Neural crest cell (in vitro differentiated cells): ENCODE results near the gene FRMD4A. TPM values are rescaled to one million over a fixed set of nuclear protein-coding genes. Genes with fewer than 3 reads are reported as not detected.

Source experiments
- DNase-seq: peaks from one replicate; pipeline ENCODE4 v3.0.0; 2021; ENCODE audit warnings: low read depth, mixed read lengths, low spot score
- H3K27ac Mint-ChIP-seq: one replicate; pipeline ENCODE4 v1.8.0; 2021; ENCODE audit warnings: mild to moderate bottlenecking, mixed read lengths; ENCODE audit not compliant: unreplicated experiment
- H3K27me3 Mint-ChIP-seq: 2 replicates; pipeline ENCODE4 v1.8.0; 2021; ENCODE audit warnings: low read depth, mild to moderate bottlenecking, mixed read lengths
- H3K36me3 Mint-ChIP-seq: 2 replicates; pipeline ENCODE4 v1.8.0; 2021; ENCODE audit warnings: low read depth, mild to moderate bottlenecking, mixed read lengths
- H3K4me1 Mint-ChIP-seq: 2 replicates; pipeline ENCODE4 v1.8.0; 2021; ENCODE audit warnings: mixed read lengths
- H3K4me3 Mint-ChIP-seq: one replicate; pipeline ENCODE4 v1.8.0; 2021; ENCODE audit warnings: mild to moderate bottlenecking, mixed read lengths
- H3K9me3 Mint-ChIP-seq: 2 replicates; pipeline ENCODE4 v1.8.0; 2021; ENCODE audit warnings: mixed read lengths
- total RNA-seq: library from RNA; stranded (reverse); gene quantifications from 2 replicates; pipeline ENCODE4 v1.2.1, GENCODE V29; 2021
- TF ChIP-seq, protein P1 (sequence below): fragments of 200-600 bp; sonication (generic); conservative IDR thresholded peaks from 2 replicates; pipeline ENCODE4 v1.5.0; 2021; ENCODE audit warnings: antibody characterized with exemption, mild to moderate bottlenecking

The FRMD4A gene
- total RNA-seq, 1 donor from 2014 or later = 65.3 TPM

DNA sequence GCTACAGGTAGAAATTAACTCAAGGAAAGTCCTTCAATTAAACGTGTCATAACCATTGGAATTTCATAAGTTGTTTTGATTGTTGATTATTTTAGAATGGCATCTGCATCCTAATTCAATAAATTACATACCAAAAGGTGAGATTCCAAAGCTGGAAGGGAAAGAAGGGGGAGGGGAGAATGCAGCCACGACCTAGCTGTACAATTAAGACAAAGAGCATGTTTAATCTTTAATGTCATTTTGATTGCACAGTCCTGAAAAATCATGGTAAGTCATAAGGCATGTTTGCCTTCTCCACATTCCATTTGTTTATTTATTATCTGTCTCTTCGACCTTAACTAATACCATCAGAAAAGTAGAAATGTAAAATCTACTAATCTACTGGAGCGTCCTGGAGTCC is 358.1 kb downstream of the FRMD4A start:
- Mint-ChIP-seq H3K9me3 (no peaks in the 10 kb centered on the region), H3K4me1 (peaks cover 3% of the 10 kb centered on the region), H3K27me3 (no peaks in the 10 kb centered on the region), H3K27ac (no peak overlapping the region), H3K4me3 (no peak overlapping the region), H3K36me3 (no peaks in the 10 kb centered on the region)
- DNase-seq = no peak
- TF ChIP-seq, protein P1, sequence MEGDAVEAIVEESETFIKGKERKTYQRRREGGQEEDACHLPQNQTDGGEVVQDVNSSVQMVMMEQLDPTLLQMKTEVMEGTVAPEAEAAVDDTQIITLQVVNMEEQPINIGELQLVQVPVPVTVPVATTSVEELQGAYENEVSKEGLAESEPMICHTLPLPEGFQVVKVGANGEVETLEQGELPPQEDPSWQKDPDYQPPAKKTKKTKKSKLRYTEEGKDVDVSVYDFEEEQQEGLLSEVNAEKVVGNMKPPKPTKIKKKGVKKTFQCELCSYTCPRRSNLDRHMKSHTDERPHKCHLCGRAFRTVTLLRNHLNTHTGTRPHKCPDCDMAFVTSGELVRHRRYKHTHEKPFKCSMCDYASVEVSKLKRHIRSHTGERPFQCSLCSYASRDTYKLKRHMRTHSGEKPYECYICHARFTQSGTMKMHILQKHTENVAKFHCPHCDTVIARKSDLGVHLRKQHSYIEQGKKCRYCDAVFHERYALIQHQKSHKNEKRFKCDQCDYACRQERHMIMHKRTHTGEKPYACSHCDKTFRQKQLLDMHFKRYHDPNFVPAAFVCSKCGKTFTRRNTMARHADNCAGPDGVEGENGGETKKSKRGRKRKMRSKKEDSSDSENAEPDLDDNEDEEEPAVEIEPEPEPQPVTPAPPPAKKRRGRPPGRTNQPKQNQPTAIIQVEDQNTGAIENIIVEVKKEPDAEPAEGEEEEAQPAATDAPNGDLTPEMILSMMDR = no peak

DNA sequence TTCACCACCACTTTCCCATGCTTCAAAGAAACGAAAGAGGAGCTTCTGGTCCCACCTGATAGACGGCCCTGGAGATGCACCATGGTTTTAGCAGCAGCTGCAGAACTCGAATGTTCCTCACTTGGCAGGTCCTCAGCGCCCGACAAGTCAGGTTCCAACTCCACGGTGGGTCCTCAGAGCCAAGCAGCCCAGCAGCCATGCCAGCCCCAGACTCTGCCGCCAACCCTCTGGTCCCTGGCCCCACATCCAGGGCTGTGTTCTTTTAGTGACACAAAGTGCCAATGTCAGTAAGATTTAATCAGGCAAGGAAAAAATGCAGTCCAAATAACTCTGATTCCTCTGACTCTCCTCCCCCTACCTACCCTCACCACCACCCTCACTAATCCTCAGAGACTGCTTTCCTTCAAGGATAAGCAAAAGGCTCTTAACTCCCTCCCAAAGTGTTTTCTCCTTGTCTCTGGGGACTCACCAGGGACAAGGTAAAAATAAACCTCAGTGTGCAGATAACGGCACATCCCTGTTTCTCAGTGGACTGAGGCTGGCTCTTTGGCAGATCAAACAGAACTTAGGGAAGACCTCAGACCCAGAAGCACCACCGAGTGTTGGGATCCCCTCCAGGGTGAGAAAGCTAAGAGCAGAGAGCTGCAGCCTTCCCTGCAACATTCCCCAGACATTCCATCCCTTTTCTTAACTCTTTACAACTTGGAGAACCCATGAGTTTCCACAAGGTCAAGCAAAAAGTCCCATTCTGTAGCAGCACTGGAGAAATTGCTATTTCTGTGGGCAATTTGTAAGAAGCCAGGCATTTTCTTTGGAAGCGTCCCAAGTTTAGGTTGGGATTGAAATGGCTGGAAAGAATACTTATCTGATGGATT is 358.9 kb downstream of the FRMD4A start:
- Mint-ChIP-seq H3K9me3 (no peaks in the 10 kb centered on the region), H3K4me1 (peaks cover 3% of the 10 kb centered on the region), H3K27ac (no peak overlapping the region), H3K36me3 (peaks cover under 1% of the 10 kb centered on the region), H3K27me3 (no peaks in the 10 kb centered on the region), H3K4me3 (no peak overlapping the region)
- TF ChIP-seq, protein P1 = no peak
- no peak for DNase-seq

DNA sequence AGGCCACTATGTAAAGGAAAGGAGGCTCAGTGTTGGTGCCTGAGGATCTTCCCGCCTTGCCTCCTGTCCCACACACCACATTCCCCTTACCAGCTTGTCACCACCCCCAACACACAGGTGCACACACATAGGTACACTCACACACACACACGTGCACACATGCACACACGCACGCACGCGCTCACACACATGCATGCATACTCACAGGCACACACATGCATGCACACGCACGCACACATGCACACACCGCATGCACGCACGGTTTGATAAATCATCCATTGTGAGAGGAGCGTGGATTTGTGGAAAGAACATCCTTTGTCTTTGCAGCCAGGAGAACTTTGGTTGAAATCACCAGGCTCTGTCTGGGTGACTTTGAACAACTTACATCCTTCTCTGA is 359.8 kb downstream of the FRMD4A start:
- peaks cover 3% of the 10 kb centered on the region for H3K4me1 Mint-ChIP-seq
- H3K9me3 Mint-ChIP-seq = no peaks in the 10 kb centered on the region
- H3K4me3 Mint-ChIP-seq = no peak overlapping the region
- no peak for DNase-seq
- H3K27ac Mint-ChIP-seq = no peak overlapping the region
- TF ChIP-seq, protein P1 = no peak
- no peaks in the 10 kb centered on the region for H3K27me3 Mint-ChIP-seq
- H3K36me3 Mint-ChIP-seq = peaks cover 4% of the 10 kb centered on the region

DNA sequence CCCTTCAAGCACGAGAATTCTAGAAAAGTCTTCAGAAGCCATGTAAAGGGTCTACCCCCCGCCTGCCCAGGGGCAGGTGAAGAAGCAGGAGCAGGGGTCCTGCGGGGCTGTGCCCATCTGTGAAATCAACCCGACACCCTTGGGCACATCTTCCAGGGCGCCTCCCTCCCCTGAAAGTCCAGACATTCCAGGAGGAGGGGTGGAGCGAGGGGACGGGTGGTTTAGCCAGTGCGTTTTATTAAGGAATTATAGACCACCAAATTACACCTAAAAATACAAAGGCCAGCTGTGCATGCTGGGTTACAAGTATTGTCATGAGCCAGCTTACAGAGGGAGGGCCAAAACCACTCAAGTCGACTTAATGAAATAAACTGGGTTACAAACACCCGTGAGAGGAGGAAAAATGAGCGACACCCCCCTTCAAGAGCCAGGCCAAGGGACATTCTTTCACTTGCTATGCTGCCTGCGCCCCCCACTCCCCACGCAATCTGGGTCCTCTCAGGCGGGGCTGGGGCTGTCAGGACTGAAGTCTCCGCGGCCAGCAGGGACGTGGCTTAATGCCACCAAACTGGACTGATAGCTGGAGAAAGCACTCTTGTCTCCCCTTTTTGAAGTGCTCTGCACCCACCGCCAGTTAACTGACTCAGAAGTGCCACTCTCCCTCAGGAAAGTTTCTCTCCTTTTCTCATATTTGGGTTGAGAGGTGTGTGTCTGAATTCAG is 360.3 kb downstream of the FRMD4A start:
- no peak overlapping the region for H3K27ac Mint-ChIP-seq
- no peak overlapping the region for H3K4me3 Mint-ChIP-seq

DNA sequence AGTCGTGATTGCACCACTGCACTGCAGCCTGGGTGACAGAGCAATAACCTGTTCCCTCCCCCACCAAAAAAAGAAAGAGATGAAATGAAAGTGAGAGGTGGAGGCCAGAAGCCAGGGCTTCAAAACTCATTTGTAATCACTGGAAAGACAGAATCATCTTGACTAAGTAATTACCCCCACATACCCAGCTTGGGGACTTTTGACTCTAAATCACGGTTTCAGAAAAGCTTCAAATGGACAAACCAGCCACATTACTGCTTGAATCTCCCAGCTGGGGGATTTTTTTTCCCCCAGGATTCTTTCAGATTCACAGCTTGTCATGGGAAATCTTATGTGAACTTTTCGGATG is 361.0 kb downstream of the FRMD4A start:
- H3K4me3 Mint-ChIP-seq = no peak overlapping the region
- peaks cover 3% of the 10 kb centered on the region for H3K4me1 Mint-ChIP-seq
- no peaks in the 10 kb centered on the region for H3K27me3 Mint-ChIP-seq
- peaks cover 4% of the 10 kb centered on the region for H3K36me3 Mint-ChIP-seq
- H3K27ac Mint-ChIP-seq = no peak overlapping the region
- no peak for DNase-seq
- TF ChIP-seq, protein P1 = no peak
- H3K9me3 Mint-ChIP-seq = no peaks in the 10 kb centered on the region

More for the DNA sequence above, 360.3 kb downstream of the FRMD4A start:
- peaks cover 4% of the 10 kb centered on the region for H3K36me3 Mint-ChIP-seq
- TF ChIP-seq, protein P1 = no peak
- DNase-seq = no peak
- no peaks in the 10 kb centered on the region for H3K27me3 Mint-ChIP-seq
- H3K4me1 Mint-ChIP-seq = peaks cover 3% of the 10 kb centered on the region
- H3K9me3 Mint-ChIP-seq = no peaks in the 10 kb centered on the region
